Astrocyte (in vitro differentiated cells and primary cell): ENCODE measurements around the gene SEL1L2. TPM values are rescaled to one million over a fixed set of nuclear protein-coding genes. Genes with fewer than 3 reads are reported as not detected.

ENCODE experiments used
- DNase-seq: peaks from one replicate; pipeline ENCODE4 v3.0.0-alpha.2; 2010; ENCODE audit warnings: low read depth
- FAIRE-seq: peaks from 2 replicates; lab custom pipeline; 2011; peaks lifted over from hg19 to GRCh38; lab: Jason Lieb, UNC
- H2AFZ ChIP-seq: 2 replicates; pipeline ENCODE4 v1.6.0; 2012; ENCODE audit warnings: low read depth, low read length, inconsistent platforms
- H3K27ac ChIP-seq: 2 replicates; pipeline ENCODE4 v1.5.1; 2011; ENCODE audit warnings: low read depth, low read length, inconsistent platforms
- H3K27me3 ChIP-seq: 2 replicates; pipeline ENCODE4 v1.6.0; 2011; ENCODE audit warnings: low read length, inconsistent platforms; ENCODE audit not compliant: insufficient read depth
- H3K36me3 ChIP-seq: 2 replicates; pipeline ENCODE4 v1.5.1; 2011; ENCODE audit warnings: low read length, inconsistent platforms; ENCODE audit not compliant: insufficient read depth
- H3K4me1 ChIP-seq: 2 replicates; pipeline ENCODE4 v1.5.1; 2011; ENCODE audit warnings: low read length, inconsistent platforms; ENCODE audit not compliant: insufficient read depth
- H3K4me2 ChIP-seq: 2 replicates; pipeline ENCODE4 v1.6.0; 2012; ENCODE audit warnings: low read length, inconsistent platforms
- H3K4me3 ChIP-seq: 2 replicates; pipeline ENCODE4 v1.5.1; 2011; ENCODE audit warnings: low read depth, mild to moderate bottlenecking, low read length, inconsistent platforms; ENCODE audit not compliant: insufficient read depth
- H3K79me2 ChIP-seq: 2 replicates; pipeline ENCODE4 v1.6.0; 2012; ENCODE audit warnings: mild to moderate bottlenecking, low read length, inconsistent platforms; ENCODE audit not compliant: insufficient read depth
- H3K9ac ChIP-seq: 2 replicates; pipeline ENCODE4 v1.6.0; 2012; ENCODE audit warnings: mild to moderate bottlenecking, low read length, inconsistent platforms
- H3K9me3 ChIP-seq: 2 replicates; pipeline ENCODE4 v1.5.1; 2012; ENCODE audit warnings: low read depth, mild to moderate bottlenecking, low read length, inconsistent platforms; ENCODE audit not compliant: insufficient read depth
- H4K20me1 ChIP-seq: 2 replicates; pipeline ENCODE4 v1.6.0; 2012; ENCODE audit warnings: low read length, inconsistent platforms; ENCODE audit not compliant: insufficient read depth
- H3K27ac Mint-ChIP-seq: one replicate; pipeline ENCODE4 v1.8.0; 2021; ENCODE audit warnings: mild to moderate bottlenecking, mixed read lengths; ENCODE audit not compliant: unreplicated experiment
- H3K27me3 Mint-ChIP-seq: one replicate; pipeline ENCODE4 v1.8.0; 2021; ENCODE audit warnings: low read depth, mixed read lengths; ENCODE audit not compliant: unreplicated experiment
- H3K36me3 Mint-ChIP-seq: one replicate; pipeline ENCODE4 v1.8.0; 2021; ENCODE audit warnings: low read depth, mixed read lengths; ENCODE audit not compliant: unreplicated experiment
- H3K4me1 Mint-ChIP-seq: one replicate; pipeline ENCODE4 v1.8.0; 2021; ENCODE audit warnings: low read depth, mixed read lengths; ENCODE audit not compliant: unreplicated experiment
- H3K4me3 Mint-ChIP-seq: one replicate; pipeline ENCODE4 v1.8.0; 2021; ENCODE audit warnings: mild to moderate bottlenecking, moderate library complexity, mixed read lengths; ENCODE audit not compliant: unreplicated experiment
- H3K9me3 Mint-ChIP-seq: one replicate; pipeline ENCODE4 v1.8.0; 2021; ENCODE audit warnings: mild to moderate bottlenecking, mixed read lengths; ENCODE audit not compliant: unreplicated experiment
- CTCF ChIP-seq: IDR thresholded peaks from 2 replicates; pipeline ENCODE4 v1.5.1; 2011; ENCODE audit warnings: low read depth, mild to moderate bottlenecking, inconsistent platforms, low read length, moderate library complexity; ENCODE audit not compliant: insufficient read depth
- EZH2 ChIP-seq: IDR thresholded peaks from 2 replicates; pipeline ENCODE4 v1.6.1; 2012; ENCODE audit warnings: mild to moderate bottlenecking, low read length, inconsistent platforms; ENCODE audit not compliant: insufficient read depth
- total RNA-seq: library from RNA; stranded (reverse); gene quantifications from 2 replicates; pipeline ENCODE4 v1.2.1, GENCODE V29; 2021

The SEL1L2 gene
- total RNA-seq, 1 donor from 2014 or later, result not detected

- no peaks in the 10 kb centered on the region for H3K4me1 Mint-ChIP-seq
- Histone ChIP-seq H4K20me1 (no peaks in the 10 kb centered on the region), H3K27ac (no peak overlapping the region), H3K27me3 (no peaks in the 10 kb centered on the region), H3K36me3 (no peaks in the 10 kb centered on the region), H3K9ac (no peak overlapping the region), H2AFZ (no peak overlapping the region), H3K79me2 (no peaks in the 10 kb centered on the region), H3K4me3 (no peak overlapping the region), H3K4me1 (no peaks in the 10 kb centered on the region), H3K4me2 (no peak overlapping the region), H3K9me3 (peaks cover 2% of the 10 kb centered on the region)
- FAIRE-seq, result no peak
- no peak overlapping the region for H3K27ac Mint-ChIP-seq
- no peak overlapping the region for H3K4me3 Mint-ChIP-seq
- no peaks in the 10 kb centered on the region for H3K27me3 Mint-ChIP-seq
- H3K36me3 Mint-ChIP-seq, result no peaks in the 10 kb centered on the region
- H3K9me3 Mint-ChIP-seq, result no peaks in the 10 kb centered on the region
- DNase-seq, result no peak
- no peak for TF ChIP-seq EZH2
- TF ChIP-seq CTCF, result no peak
Observed at GRCh38 chr20:13941031-13941430, 49.4 kb downstream of the SEL1L2 start.

- Histone ChIP-seq H3K27ac (no peak overlapping the region), H3K79me2 (no peaks in the 10 kb centered on the region), H3K4me3 (no peak overlapping the region), H3K4me2 (no peak overlapping the region), H3K36me3 (no peaks in the 10 kb centered on the region), H3K4me1 (no peaks in the 10 kb centered on the region), H3K9me3 (no peaks in the 10 kb centered on the region), H2AFZ (no peak overlapping the region), H3K27me3 (no peaks in the 10 kb centered on the region), H4K20me1 (no peaks in the 10 kb centered on the region), H3K9ac (no peak overlapping the region)
- no peaks in the 10 kb centered on the region for H3K36me3 Mint-ChIP-seq
- H3K4me3 Mint-ChIP-seq, result no peak overlapping the region
- no peak for DNase-seq
- H3K27ac Mint-ChIP-seq, result no peak overlapping the region
- no peak for TF ChIP-seq EZH2
- TF ChIP-seq CTCF, result no peak
- no peaks in the 10 kb centered on the region for H3K9me3 Mint-ChIP-seq
- no peak for FAIRE-seq
- H3K4me1 Mint-ChIP-seq, result no peaks in the 10 kb centered on the region
- no peaks in the 10 kb centered on the region for H3K27me3 Mint-ChIP-seq
Observed at GRCh38 chr20:13936781-13937576, 53.4 kb downstream of the SEL1L2 start.
